HCT116 (cell line): ENCODE results near the gene FNDC3B. TPM values are rescaled to one million over a fixed set of nuclear protein-coding genes. Genes with fewer than 3 reads are reported as not detected.

Experiments used
- ATAC-seq: fragments of 200-7000 bp; cut with Tn5 transposase; 2 replicates; pipeline ENCODE4 v1.9.1; 2020; ENCODE audit warnings: mild to moderate bottlenecking, moderate library complexity
- BruUV-seq: library from RNA; stranded (reverse); fragments of 400-500 nt; replicated peaks from 2 replicates; lab custom pipeline; 2021; lab: Mats Ljungman, UMichigan
- CTCF ChIA-PET: fragments of 300-600 bp; sonication (Branson Sonifier 250); formaldehyde crosslinking; loops from one replicate; lab custom pipeline; 2021; ENCODE audit warnings: antibody characterized with exemption; lab: Charles Lee
- POLR2A ChIA-PET: fragments of 300-600, 350-600 bp; sonication (Branson Sonifier 250); formaldehyde crosslinking; loops from one replicate; lab custom pipeline; 2021; ENCODE audit warnings: antibody characterized with exemption; lab: Charles Lee
- RAD21 ChIA-PET, 2 experiments: fragments of 300-600 bp; sonication (Branson Sonifier 250); formaldehyde crosslinking; loops; one replicate each; lab custom pipeline; 2023; ENCODE audit warnings: low total read pairs in 2 of 2; ENCODE audit not compliant: uncharacterized antibody in 2 of 2, unreplicated experiment in 2 of 2, low non-redundant PET in 1 of 2; lab: Charles Lee
- DNase-seq: peaks from one replicate; pipeline ENCODE4 v3.0.0-alpha.2; 2010; ENCODE audit warnings: low read depth, low spot score
- H2AFZ ChIP-seq: fragments of 200-600 bp; shearing (Covaris generic), sonication (generic); 2 replicates; pipeline ENCODE4 v1.6.1; 2017; ENCODE audit warnings: low read depth, mixed run types, mixed read lengths, antibody characterized with exemption, low read length; ENCODE audit not compliant: poor library complexity, severe bottlenecking
- H3K27ac ChIP-seq: 2 replicates; pipeline ENCODE4 v1.5.1; 2012; ENCODE audit warnings: low read depth, low read length
- H3K27me3 ChIP-seq: fragments of 200-600 bp; sonication (generic); 2 replicates; pipeline ENCODE4 v1.6.1; 2016; ENCODE audit warnings: mixed run types, low read length, mixed read lengths; ENCODE audit not compliant: insufficient read depth
- H3K36me3 ChIP-seq, 2 experiments: fragments of 200-500 bp in 1 of 2; fragments of 200-600 bp in 1 of 2; sonication (Bioruptor generic) in 1 of 2; sonication (generic) in 1 of 2; 2 replicates each; pipeline versions ENCODE4 v1.5.1 to v1.6.1; 2014 to 2016; ENCODE audit warnings: low read length in 2 of 2, inconsistent platforms in 1 of 2, mixed read lengths in 1 of 2, mixed run types in 1 of 2; ENCODE audit not compliant: insufficient read depth in 2 of 2, control insufficient read depth in 1 of 2
- H3K4me1 ChIP-seq, 2 experiments: fragments of 200-600 bp in 1 of 2; sonication (generic) in 1 of 2; 2 replicates each; pipeline versions ENCODE4 v1.5.1 to v1.6.1; 2012 to 2017; ENCODE audit warnings: low read length in 2 of 2, inconsistent platforms in 1 of 2, mild to moderate bottlenecking in 1 of 2, mixed read lengths in 1 of 2, mixed run types in 1 of 2, moderate library complexity in 1 of 2; ENCODE audit not compliant: insufficient read depth in 2 of 2, control insufficient read depth in 1 of 2
- H3K4me2 ChIP-seq: fragments of 200-600 bp; sonication (generic); 2 replicates; pipeline ENCODE4 v1.6.1; 2017; ENCODE audit warnings: mixed run types, low read length, mixed read lengths
- H3K4me3 ChIP-seq, 2 experiments: fragments of 200-600 bp in 1 of 2; sonication (generic) in 1 of 2; replicated peaks in 1 of 2; 2 replicates each; pipeline ENCODE4 v1.5.1; 2011 to 2016; ENCODE audit warnings: low read length in 2 of 2, control low read depth in 1 of 2, low read depth in 1 of 2, mild to moderate bottlenecking in 1 of 2, mixed read lengths in 1 of 2, mixed run types in 1 of 2
- H3K79me2 ChIP-seq: fragments of 200-600 bp; sonication (generic); 2 replicates; pipeline ENCODE4 v1.6.1; 2017; ENCODE audit warnings: mild to moderate bottlenecking, mixed run types, low read length, moderate library complexity, mixed read lengths; ENCODE audit not compliant: insufficient read depth
- H3K9ac ChIP-seq: fragments of 200-600 bp; sonication (generic); 2 replicates; pipeline ENCODE4 v1.6.1; 2016; ENCODE audit warnings: low read length, mixed read lengths
- H3K9me2 ChIP-seq: fragments of 200-600 bp; sonication (generic), shearing (Covaris generic); 2 replicates; pipeline ENCODE4 v1.6.1; 2017; ENCODE audit warnings: mixed run types, mild to moderate bottlenecking, moderate library complexity; ENCODE audit not compliant: insufficient read depth
- H3K9me3 ChIP-seq, 2 experiments: fragments of 200-500 bp in 1 of 2; fragments of 200-600 bp in 1 of 2; sonication (Bioruptor generic) in 1 of 2; sonication (generic) in 1 of 2; 2 replicates each; pipeline ENCODE4 v1.6.1; 2014 to 2017; ENCODE audit warnings: low read length in 2 of 2, mixed read lengths in 2 of 2, inconsistent platforms in 1 of 2, low read depth in 1 of 2, mild to moderate bottlenecking in 1 of 2, mixed run types in 1 of 2, moderate library complexity in 1 of 2; ENCODE audit not compliant: control insufficient read depth in 1 of 2, insufficient read depth in 1 of 2
- H4K20me1 ChIP-seq: fragments of 200-600 bp; sonication (generic), shearing (Covaris generic); 2 replicates; pipeline ENCODE4 v1.6.1; 2017; ENCODE audit warnings: mixed run types, mild to moderate bottlenecking, moderate library complexity; ENCODE audit not compliant: insufficient read depth
- CBX3 ChIP-seq: IDR thresholded peaks from 2 replicates; pipeline ENCODE4 v1.6.1; 2012; ENCODE audit warnings: low read depth
- CEBPB ChIP-seq: IDR thresholded peaks from 2 replicates; pipeline ENCODE4 v1.6.1; 2012; ENCODE audit warnings: low read depth
- EZH2 ChIP-seq: fragments of 200-600 bp; sonication (generic); IDR thresholded peaks from 2 replicates; pipeline ENCODE4 v1.6.1; 2017; ENCODE audit warnings: antibody characterized with exemption, mixed run types
- JUND ChIP-seq: IDR thresholded peaks from 2 replicates; pipeline ENCODE4 v1.6.1; 2012
- POLR2AphosphoS5 ChIP-seq: IDR thresholded peaks from 2 replicates; pipeline ENCODE4 v1.6.1; 2011; ENCODE audit warnings: mild to moderate bottlenecking, low read depth, low read length, moderate library complexity
- RAD21 ChIP-seq: IDR thresholded peaks from 2 replicates; pipeline ENCODE4 v1.6.1; 2012; ENCODE audit warnings: low read depth, mild to moderate bottlenecking
- SIN3A ChIP-seq: IDR thresholded peaks from 2 replicates; pipeline ENCODE4 v1.6.1; 2012; ENCODE audit warnings: low read depth
- SP1 ChIP-seq: IDR thresholded peaks from 2 replicates; pipeline ENCODE4 v1.6.1; 2012; ENCODE audit warnings: low read depth
- SRF ChIP-seq: IDR thresholded peaks from 2 replicates; pipeline ENCODE4 v1.6.1; 2012; ENCODE audit warnings: low read depth
- TCF7L2 ChIP-seq: IDR thresholded peaks from 2 replicates; pipeline ENCODE4 v1.7.0; 2011; ENCODE audit warnings: borderline replicate concordance, inconsistent platforms; ENCODE audit not compliant: insufficient read depth, insufficient read length; ENCODE audit errors: extremely low read depth
- YY1 ChIP-seq: IDR thresholded peaks from 2 replicates; pipeline ENCODE4 v1.6.1; 2011; ENCODE audit warnings: low read length, low read depth, moderate library complexity, mild to moderate bottlenecking; ENCODE audit not compliant: insufficient replicate concordance; ENCODE audit errors: extremely low read depth
- ZBTB33 ChIP-seq: IDR thresholded peaks from 2 replicates; pipeline ENCODE4 v1.6.1; 2011; ENCODE audit warnings: mild to moderate bottlenecking, low read length, moderate library complexity; ENCODE audit not compliant: insufficient replicate concordance; ENCODE audit errors: extremely low read depth
- intact Hi-C: fragments of 100-400 bp; cut with micrococcal nuclease; formaldehyde crosslinking; loops from 2 replicates; pipeline ENCODE4 v1.10.0; 2022
- total RNA-seq: library from RNA; stranded (reverse); gene quantifications from one replicate; pipeline ENCODE4 v1.2.1, GENCODE V29; 2021; ENCODE audit not compliant: unreplicated experiment

The FNDC3B gene
- total RNA-seq, 1 experiment from 2014 or later: 45.7 TPM

- TF ChIP-seq YY1 (no peak), CBX3 (no peak), TCF7L2 (no peak), SRF (no peak), POLR2AphosphoS5 (no peak)
Observed at GRCh38 chr3:172315401-172316091, 276.2 kb downstream of the FNDC3B start (continued).

- H3K36me3 ChIP-seq: no peaks in the 10 kb centered on the region
- H3K9me2 ChIP-seq: no peaks in the 10 kb centered on the region
- no peaks in the 10 kb centered on the region for H3K79me2 ChIP-seq
- ChIA-PET RAD21 (no interaction called here), CTCF (interaction anchor here (1.1 to 2.7 kb wide), 2 partner anchors 12 to 16 kb away, joined by 4 to 10 read pairs; no protein-coding TSS in a partner anchor)
- TF ChIP-seq EZH2 (no peak), SRF (no peak), ZBTB33 (no peak), SIN3A (no peak), TCF7L2 (no peak), RAD21 (no peak), CEBPB (no peak), SP1 (no peak), JUND (no peak)
- TF ChIP-seq, all 23 proteins: peak for 0
- POLR2A ChIA-PET: no interaction called here
- Histone ChIP-seq H3K9ac (no peak overlapping the region), H3K4me3 (no peak overlapping the region), H2AFZ (no peak overlapping the region), H3K4me2 (no peak overlapping the region), H3K27me3 (no peaks in the 10 kb centered on the region), H3K9me3 (no peaks in the 10 kb centered on the region), H4K20me1 (no peaks in the 10 kb centered on the region), H3K27ac (no peak overlapping the region), H3K4me1 (peaks cover 33 to 34% of the 10 kb centered on the region in 2 experiments)
- intact Hi-C loops: no loop called here
- DNase-seq (no peak), ATAC-seq (no peak)
- BruUV-seq: no TSS peak
Observed at GRCh38 chr3:172316758-172317157, 277.4 kb downstream of the FNDC3B start.
